ENCODE measurements around the gene NAP1L4. TPM values are rescaled to one million over a fixed set of nuclear protein-coding genes. Genes with fewer than 3 reads are reported as not detected.

Gene NAP1L4
- total and polyA plus RNA-seq, 2 of the 4 experiments (the other 2 are of a cell fraction) = 71.5 to 80.7 TPM

DNA sequence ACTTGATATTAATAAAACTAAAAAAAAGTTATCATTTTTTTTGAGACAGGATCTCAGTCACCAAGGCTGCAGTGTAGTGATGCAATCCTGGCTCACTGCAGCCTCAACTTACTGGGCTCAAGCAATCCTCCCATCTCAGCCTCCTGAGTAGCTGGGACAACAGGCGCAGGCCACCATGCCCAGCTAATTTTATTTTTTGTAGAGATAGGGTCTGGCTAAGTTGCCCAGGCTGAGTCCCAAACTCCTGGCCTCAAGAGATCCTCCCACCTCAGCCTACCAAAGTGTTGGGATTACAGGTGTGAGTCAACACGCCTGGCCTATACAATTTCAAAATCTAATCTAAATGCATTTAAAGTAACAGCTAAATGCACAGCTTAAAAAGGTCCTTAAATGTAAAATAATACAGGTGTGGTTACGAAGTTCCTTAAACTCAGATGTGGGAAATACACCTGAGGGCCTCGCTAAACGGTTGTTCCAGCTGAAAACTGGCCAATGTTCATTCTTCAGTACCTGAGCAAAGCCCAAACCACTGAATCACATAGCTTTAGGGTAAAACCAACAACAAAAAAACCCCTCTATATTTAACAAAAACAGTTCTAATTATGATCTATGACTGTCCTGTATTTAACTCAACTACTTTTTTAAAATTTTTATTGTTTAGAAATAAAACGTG, 11.8 kb downstream of the NAP1L4 start:
- DNase-seq (no peak), ATAC-seq (ENCODE audit: low read depth) (no peak)
- Histone ChIP-seq H3K56ac (ENCODE audit: extremely low read depth, insufficient read depth, low read length) (no peak overlapping the region), H3K79me1 (ENCODE audit: low read depth in 1 of 2, low read length in 2 of 2) (peaks cover 34 to 64% of the 10 kb centered on the region in 2 experiments), H4K8ac (ENCODE audit: low read depth in 2 of 2, low read length in 2 of 2) (no peak overlapping the region), H2BK15ac (ENCODE audit: low read depth, low read length) (no peak overlapping the region), H3K4me2 (ENCODE audit: low read depth, low read length) (no peak overlapping the region), H3K14ac (replicated peaks; ENCODE audit: low read depth, low read length) (no peak overlapping the region), H3K27me3 (ENCODE audit: control insufficient read depth, insufficient read depth, low read length) (no peaks in the 10 kb centered on the region), H3K4me1 (ENCODE audit: control insufficient read depth, insufficient read depth, low read length) (no peaks in the 10 kb centered on the region), H3K23ac (ENCODE audit: low read depth, low read length) (no peak overlapping the region), H3K9ac (ENCODE audit: low read depth, low read length) (no peak overlapping the region), H4K5ac (ENCODE audit: low read depth, low read length) (no peak overlapping the region), H3K27ac (ENCODE audit: insufficient read depth, low read length) (no peak overlapping the region), H3K4me3 (ENCODE audit: insufficient read depth, low read depth, low read length) (no peak overlapping the region), H3K36me3 (ENCODE audit: control insufficient read depth, insufficient read depth, low read length) (peaks cover 26% of the 10 kb centered on the region), H3K18ac (ENCODE audit: low read depth, low read length) (no peak overlapping the region), H3K4ac (ENCODE audit: low read depth, low read length) (no peak overlapping the region), H4K20me1 (ENCODE audit: insufficient read depth, low read length) (peaks cover 80% of the 10 kb centered on the region), H3K9me3 (ENCODE audit: control insufficient read depth, insufficient read depth, low read length) (no peaks in the 10 kb centered on the region), H2BK5ac (ENCODE audit: low read depth, low read length, poor library complexity, severe bottlenecking) (no peak overlapping the region), H2BK120ac (ENCODE audit: low read depth, low read length) (no peak overlapping the region), H3K9me1 (ENCODE audit: insufficient read depth, low read length) (0 out of 2 replicates have a peak, but pooled peaks cover 13% of the 10 kb centered on the region), H2AFZ (replicated peaks; ENCODE audit: low read length, poor library complexity) (no peak overlapping the region), H2AK5ac (ENCODE audit: low read depth, low read length) (no peak overlapping the region), H4K91ac (ENCODE audit: insufficient read depth, low read depth, low read length) (no peak overlapping the region), H2BK20ac (ENCODE audit: low read depth, low read length) (no peak overlapping the region), H2AK9ac (replicated peaks; ENCODE audit: low read depth, low read length, poor library complexity) (no peak overlapping the region)
- intact Hi-C loops (cut with micrococcal nuclease) = no loop called here
- BruUV-seq (replicated peaks) = no TSS peak
- TF ChIP-seq CEBPB (IDR thresholded peaks at IDR 0.05; ENCODE audit: low read depth, low read length) (0 out of 2 replicates have a peak, but pooled peaks have one; percentile 39), RAD21 (IDR thresholded peaks at IDR 0.05; ENCODE audit: low read length) (no peak)
- in situ Hi-C loops (cut with MboI; ENCODE audit: low sequenced_read_pairs) = no loop called here
- dilution Hi-C loops (cut with HindIII; ENCODE audit: low sequenced_read_pairs, unreplicated experiment) = no loop called here
- CTCF ChIA-PET = interaction anchor here (0.5 kb wide), 1 partner anchor 25 kb away, joined by 3 read pairs; no protein-coding TSS in a partner anchor
- WGBS, 2 experiments (ENCODE audit: extremely low coverage in 2 of 2, insufficient read length in 1 of 2) = no CpG with 5 or more reads among the region's 6 CpGs
- POLR2A ChIA-PET (ENCODE audit: unreplicated experiment) = no interaction called here

Measured in IMR-90 (cell line).